HG02870 (cell line): ENCODE measurements around the gene HAGHL.
"Not testable (repeated sequence)": the region's sequence is repeated elsewhere in the genome, so short reads cannot be mapped to it uniquely, and the experiment has no call there.

Experiments used
- ATAC-seq: cut with Tn5 transposase; IDR thresholded peaks from one replicate; pipeline ENCODE4 v1.9.1; 2021; ENCODE audit warnings: mild to moderate bottlenecking, moderate library complexity; ENCODE audit not compliant: unreplicated experiment

HAGHL gene

DNA sequence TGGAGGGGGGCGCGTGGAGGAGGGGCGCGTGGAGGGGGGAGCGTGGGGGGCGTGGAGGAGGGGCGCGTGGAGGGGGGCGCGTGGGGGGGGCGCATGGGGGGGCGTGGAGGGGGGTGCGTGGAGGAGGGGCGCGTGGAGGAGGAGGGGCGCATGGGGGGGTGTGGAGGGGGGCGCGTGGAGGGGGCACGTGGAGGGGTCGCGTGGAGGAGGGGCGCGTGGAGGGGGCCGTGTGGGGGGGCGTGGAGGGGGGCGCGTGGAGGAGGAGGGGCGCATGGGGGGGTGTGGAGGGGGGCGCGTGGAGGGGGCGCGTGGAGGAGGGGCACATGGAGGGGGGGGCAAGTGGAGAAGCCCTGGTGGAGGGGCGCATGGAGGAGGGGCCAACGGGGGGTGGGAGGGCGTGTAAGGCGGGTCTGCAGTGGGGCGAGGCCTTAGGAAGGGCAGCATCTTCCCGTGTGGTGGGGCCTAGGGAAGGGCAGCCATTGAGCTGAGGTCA lies 40.9 kb downstream of the HAGHL start:
- no peak for ATAC-seq

DNA sequence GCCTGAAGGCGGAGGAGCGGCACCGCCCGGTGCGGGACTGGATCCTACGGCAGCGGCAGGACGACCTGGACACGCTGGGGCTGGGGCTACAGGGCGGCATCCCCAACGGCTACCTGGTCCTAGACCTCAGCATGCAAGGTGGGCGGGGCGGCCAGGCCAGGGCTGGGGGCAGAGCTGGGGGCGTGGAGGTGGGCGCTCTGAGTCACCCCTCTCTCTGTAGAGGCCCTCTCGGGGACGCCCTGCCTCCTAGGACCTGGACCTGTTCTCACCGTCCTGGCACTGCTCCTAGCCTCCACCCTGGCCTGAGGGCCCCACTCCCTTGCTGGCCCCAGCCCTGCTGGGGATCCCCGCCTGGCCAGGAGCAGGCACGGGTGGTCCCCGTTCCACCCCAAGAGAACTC lies 41.5 kb downstream of the HAGHL start:
- ATAC-seq: no peak

DNA sequence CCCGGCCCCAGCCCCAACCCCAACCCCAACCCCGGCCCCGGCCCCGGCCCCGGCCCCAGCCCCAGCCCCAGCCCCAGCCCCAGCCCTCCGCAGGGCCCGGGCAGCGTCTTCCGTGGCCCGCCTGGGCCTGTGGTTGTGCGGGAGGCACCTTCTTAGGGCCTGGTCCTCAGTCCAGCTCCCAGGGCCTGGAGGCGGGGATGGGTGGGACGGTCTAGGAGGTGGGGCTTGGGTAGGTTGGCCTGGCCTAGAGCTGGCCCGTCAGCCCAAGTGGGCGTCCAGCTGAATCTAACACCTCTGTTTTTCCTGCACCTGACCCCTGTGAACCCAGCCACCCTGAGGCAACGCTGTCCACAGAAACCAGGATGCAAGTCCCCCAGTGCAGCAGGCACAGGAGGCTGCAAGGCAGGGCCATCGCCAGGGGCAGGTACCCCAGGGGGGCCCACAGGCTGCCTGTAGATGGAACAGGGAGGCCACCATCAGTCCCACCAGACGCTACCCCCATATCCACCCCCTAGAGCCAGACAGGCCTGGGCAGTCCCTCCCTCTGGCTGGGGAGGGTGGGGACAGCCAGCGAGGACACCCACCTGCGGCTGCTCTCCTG lies 42.4 kb downstream of the HAGHL start:
- no peak for ATAC-seq

DNA sequence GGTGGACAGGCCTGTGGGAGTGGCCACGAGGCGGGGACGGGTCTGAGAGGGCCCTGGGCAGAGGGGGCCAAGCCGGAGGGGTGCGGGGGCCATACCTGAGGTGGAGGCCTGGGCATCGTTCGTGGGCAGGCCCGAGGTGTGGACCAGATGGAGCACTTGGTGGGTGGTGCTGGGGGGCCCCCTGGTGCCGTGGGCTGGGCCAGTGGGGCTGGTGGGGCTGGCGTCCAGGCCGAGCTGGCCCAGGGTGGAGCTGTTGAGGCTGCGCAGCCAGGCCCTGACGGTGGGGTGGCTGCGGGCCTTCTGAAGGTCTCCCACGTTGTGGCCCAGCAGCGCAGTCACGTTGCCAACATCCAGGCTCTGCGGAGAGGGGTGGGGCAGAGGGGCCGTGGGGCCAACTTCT lies 43.0 kb downstream of the HAGHL start:
- ATAC-seq: no peak

DNA sequence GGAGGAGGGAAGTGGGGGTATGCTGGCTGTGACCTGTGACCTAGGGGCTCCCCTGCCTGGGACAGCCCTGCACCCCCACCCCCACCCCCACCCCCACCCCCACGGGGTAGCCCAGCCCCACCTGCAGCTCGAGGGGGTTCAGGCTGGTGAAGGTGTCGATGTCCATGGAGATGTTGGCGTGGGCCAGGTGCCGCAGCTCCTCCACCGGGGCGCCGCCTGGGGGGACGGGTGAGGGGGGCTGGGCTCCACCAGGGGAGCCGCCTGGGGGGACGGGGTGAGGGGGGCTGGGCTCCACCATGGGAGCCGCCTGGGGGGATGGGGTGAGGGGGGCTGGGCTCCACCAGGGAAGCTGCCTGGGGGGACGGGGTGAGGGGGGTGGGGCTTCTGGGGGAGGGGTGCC lies 43.5 kb downstream of the HAGHL start:
- no peak for ATAC-seq

DNA sequence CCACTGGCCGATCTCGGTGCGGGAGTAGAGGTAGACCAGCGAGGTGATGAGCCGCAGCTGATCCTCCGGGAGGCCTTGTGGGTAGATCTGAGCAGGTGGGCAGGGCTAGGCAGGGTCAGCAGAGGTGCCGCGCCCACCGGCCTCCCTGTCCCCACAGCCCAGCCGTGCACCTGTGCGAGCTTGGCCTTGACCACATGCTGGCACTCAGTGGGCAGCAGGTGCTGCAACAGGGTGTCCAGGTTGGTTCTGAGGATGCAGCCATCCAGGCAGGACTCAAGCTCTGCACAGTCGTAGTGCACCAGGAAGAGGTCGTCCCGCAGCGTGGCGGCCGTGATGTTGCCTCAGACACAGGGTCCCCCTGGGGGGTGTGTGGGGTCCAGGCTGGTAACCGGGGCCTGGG lies 46.1 kb downstream of the HAGHL start:
- ATAC-seq: no peak

DNA sequence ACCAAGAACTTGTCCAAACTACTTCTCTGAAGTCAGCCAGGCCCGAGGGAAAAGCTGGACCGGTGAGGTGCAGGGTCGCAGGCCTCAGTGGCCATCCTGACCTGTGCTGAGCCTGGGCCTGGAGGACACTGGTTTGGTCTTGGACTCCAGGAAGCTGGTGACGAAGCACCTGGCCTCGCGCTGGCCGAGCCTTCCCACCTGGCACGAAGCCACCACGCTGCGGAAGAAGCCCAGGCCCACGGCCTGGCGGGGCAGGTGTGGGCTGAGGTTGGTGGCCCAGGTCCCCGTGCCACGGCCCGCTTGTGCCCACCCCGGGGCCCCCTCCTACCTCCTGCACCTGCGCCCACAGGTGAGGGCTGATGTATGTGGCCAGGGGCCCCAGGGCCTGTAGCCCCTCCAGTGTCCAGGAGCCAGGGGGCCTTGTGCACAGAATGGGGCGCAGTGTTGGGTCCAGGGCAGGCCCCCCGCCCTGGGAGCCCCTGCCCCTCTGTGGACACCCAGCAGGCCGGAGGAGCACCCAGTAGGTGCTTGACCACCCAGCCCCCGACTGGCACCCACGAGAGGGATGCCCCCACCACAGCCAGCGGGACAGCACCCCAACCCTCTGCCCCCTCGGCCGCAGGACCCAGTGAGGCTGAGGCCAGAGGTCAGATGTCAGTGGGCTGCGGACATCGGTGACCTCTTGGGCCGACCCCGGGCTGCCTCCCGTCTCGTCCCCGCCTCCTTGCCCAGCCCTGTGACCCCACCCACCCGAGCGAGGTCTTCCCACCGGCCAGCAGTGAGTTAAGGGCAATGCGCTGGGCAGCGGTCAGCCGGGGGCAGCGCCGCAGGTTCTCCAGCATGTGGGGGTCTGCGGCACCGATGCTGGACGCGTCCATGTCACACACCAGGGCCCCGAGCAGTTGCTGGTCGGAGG lies 47.4 kb downstream of the HAGHL start:
- ATAC-seq: no peak

DNA sequence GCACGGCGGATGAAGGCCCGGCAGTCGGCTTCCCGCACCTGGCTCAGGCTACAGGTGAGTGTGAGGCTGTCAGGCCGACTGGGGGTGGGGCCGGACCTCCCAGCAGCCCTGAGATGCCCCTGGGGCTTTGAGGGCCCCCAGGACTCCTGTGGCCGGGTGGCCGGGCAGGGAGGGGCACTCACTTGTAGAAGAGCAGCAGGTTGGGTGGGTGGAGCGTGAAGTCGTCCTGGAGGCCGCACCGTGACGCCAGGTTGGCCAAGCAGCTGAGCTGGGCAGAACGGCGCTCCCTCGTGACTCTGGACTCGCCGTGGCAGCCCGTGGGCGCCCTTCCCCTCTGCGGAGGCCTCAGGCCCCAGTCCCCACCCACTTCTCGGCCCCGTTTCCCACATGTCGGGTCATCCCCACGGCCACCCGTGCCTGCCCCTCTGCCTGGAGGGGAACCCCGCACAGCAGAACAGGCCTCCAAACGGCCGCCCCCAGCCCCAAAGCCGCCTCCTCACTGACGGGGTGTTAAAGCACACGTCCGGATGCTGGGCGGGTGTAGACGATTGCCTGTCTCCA lies 48.4 kb downstream of the HAGHL start:
- ATAC-seq: no peak

DNA sequence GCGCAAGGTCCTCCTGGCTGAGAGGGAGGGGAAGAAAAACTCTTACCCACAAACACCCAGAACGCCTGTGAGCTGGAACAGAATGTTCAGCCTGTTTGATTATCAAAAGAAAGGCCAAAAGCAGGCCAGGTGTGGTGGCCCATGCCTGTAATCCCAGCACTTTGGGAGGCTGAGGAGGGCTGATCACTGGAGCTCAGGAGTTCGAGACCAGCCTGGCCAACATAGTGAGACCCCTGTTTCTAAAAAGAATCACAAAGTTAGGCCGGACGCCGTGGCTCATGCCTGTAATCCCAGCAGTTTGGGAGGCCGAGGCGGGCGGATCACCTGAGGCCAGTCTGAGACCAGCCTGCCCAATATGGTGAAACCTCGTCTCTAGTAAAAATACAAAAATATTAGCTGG lies 49.4 kb downstream of the HAGHL start:
- ATAC-seq: not testable (repeated sequence)

DNA sequence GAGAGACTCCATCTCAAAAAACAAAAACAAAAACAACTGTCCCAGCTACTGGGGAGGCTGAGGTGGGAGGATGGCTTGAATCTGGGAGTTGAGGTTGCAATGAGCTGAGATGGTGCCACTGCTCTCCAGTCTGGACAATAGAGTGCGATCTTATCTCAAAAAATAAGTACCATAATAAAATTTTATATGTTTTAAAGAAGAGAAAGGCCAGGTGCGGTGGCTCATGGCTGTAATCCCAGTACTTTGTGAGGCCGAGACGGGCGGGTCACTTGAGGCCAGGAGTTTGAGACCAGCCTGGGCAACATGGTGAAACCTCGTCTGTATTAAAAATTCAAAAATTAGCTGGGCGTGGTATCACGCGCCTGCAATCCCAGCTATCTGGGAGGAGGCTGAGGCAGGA lies 49.9 kb downstream of the HAGHL start:
- ATAC-seq: no peak

DNA sequence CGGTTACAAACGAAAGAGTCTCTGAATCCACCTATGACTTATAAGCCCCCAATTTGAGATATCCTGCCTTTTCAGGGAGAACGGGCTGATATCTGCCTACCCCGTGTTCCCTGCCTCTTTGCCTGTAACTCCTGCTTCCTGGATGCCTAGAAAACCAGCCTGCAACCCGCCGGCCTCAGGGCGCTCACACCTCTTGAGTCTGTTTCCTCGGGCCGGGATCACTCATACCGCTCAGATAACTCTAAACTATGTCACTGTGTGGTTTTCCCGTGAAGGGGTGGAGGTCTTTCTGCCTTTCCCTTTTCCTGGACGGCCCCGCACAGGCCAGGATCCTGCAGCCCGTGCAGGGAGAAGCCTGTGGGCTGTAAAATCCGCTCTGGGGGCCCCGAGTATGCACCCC lies 50.9 kb downstream of the HAGHL start:
- ATAC-seq: no peak

DNA sequence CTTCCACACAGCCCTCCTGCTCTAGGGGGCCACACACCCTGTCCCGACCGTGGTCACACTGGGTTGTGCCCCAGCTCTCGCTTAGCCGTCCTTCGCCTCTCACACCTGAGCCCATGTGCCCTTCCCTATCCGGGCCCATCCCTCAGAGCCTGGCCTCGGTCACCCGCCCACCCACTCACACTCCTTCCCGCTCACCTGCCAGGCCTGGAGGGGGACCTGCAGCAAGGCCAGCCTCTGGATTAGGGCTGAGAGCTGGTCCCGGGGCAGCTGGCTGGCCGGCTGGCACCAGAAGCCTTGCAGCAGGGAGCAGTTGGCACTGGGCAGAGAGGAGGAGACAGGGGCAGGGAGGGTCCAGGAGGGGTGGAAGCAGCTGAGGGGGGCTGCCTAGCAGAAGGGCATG lies 51.5 kb downstream of the HAGHL start:
- no peak for ATAC-seq

DNA sequence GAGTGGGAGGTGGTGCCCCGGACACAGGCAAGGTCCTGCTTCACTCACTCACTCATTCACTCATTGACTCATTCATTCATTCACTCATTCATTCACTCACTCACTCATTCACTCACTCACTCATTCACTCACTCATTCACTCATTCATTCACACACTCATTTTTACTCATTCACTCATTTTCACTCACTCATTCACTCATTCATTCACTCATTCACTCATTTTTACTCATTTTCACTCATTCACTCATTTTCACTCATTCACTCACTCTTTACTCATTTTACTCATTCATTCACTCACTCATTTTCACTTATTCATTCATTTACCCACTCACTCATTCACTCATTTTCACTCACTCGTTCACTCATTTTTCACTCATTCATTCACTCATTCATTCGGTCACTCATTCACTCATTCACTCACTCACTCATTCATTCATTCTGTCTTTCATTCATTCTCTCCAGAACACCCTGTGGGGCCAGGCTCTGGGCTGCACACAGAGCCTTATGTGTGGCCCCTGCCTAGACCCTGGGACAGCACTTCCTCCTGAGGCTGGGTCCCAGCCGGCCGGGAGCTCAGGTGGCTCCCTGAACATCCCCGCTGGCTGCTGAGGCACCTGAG lies 52.1 kb downstream of the HAGHL start:
- ATAC-seq: no peak
